HEK293 (cell line): ENCODE results near the gene EYS.

Experiments used
- CTCF ChIP-seq: fragments of 450-650 bp; formaldehyde crosslinking; IDR thresholded peaks from 2 replicates; pipeline ENCODE4 v1.5.1; 2016; ENCODE audit warnings: missing biosample characterization, missing genetic modification characterization
- MZF1 ChIP-seq: fragments of 450-650 bp; formaldehyde crosslinking; IDR thresholded peaks from 2 replicates; pipeline ENCODE4 v1.5.1; 2017; ENCODE audit warnings: missing biosample characterization, missing genetic modification characterization, borderline replicate concordance
- ZNF558 ChIP-seq: fragments of 450-650 bp; formaldehyde crosslinking; IDR thresholded peaks from 2 replicates; pipeline ENCODE4 v1.5.1; 2016; ENCODE audit warnings: missing biosample characterization, missing genetic modification characterization
- TF ChIP-seq, protein P1 (sequence below): fragments of 450-650 bp; formaldehyde crosslinking; IDR thresholded peaks from 2 replicates; pipeline ENCODE4 v1.5.1; 2016; ENCODE audit warnings: missing biosample characterization, missing genetic modification characterization
- TF ChIP-seq, protein P2 (sequence below): fragments of 450-650 bp; formaldehyde crosslinking; IDR thresholded peaks from 2 replicates; pipeline ENCODE4 v1.5.1; 2016; ENCODE audit warnings: missing biosample characterization, missing genetic modification characterization

- TF ChIP-seq, protein P1, sequence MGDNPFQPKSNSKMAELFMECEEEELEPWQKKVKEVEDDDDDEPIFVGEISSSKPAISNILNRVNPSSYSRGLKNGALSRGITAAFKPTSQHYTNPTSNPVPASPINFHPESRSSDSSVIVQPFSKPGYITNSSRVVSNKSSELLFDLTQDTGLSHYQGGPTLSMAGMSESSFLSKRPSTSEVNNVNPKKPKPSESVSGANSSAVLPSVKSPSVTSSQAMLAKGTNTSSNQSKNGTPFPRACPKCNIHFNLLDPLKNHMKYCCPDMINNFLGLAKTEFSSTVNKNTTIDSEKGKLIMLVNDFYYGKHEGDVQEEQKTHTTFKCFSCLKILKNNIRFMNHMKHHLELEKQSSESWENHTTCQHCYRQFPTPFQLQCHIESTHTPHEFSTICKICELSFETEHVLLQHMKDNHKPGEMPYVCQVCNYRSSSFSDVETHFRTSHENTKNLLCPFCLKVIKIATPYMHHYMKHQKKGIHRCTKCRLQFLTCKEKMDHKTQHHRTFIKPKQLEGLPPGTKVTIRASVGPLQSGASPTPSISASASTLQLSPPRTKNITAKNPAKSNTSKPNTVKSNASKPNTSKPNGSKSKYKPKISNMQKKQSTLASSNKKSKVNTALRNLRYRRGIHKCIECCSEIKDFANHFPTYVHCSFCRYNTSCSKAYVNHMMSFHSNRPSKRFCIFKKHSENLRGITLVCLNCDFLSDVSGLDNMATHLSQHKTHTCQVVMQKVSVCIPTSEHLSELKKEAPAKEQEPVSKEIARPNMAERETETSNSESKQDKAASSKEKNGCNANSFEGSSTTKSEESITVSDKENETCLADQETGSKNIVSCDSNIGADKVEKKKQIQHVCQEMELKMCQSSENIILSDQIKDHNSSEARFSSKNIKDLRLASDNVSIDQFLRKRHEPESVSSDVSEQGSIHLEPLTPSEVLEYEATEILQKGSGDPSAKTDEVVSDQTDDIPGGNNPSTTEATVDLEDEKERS (tag by site-specific recombination) = no peak
- TF ChIP-seq, protein P2, sequence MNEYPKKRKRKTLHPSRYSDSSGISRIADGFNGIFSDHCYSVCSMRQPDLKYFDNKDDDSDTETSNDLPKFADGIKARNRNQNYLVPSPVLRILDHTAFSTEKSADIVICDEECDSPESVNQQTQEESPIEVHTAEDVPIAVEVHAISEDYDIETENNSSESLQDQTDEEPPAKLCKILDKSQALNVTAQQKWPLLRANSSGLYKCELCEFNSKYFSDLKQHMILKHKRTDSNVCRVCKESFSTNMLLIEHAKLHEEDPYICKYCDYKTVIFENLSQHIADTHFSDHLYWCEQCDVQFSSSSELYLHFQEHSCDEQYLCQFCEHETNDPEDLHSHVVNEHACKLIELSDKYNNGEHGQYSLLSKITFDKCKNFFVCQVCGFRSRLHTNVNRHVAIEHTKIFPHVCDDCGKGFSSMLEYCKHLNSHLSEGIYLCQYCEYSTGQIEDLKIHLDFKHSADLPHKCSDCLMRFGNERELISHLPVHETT = no peak
- TF ChIP-seq CTCF (tag by site-specific recombination) (no peak), ZNF558 (tag by site-specific recombination) (no peak), MZF1 (tag by site-specific recombination) (no peak)
These were observed 1660.2 kb downstream of the EYS start for GRCh38 chr6:64046746-64047208.
